Purkinje cell (primary cell): ENCODE data around the gene ENTPD1. TPM values are rescaled to one million over a fixed set of nuclear protein-coding genes. Genes with fewer than 3 reads are reported as not detected.

Experiments
- polyA plus RNA-seq: library from polyadenylated mRNA; unstranded; fragments of >200 nt; fragmentation: Nextera tagmentation; gene quantifications from 2 replicates; pipeline ENCODE4 v1.2.1, GENCODE V29; 2014

ENTPD1 gene, protein sequence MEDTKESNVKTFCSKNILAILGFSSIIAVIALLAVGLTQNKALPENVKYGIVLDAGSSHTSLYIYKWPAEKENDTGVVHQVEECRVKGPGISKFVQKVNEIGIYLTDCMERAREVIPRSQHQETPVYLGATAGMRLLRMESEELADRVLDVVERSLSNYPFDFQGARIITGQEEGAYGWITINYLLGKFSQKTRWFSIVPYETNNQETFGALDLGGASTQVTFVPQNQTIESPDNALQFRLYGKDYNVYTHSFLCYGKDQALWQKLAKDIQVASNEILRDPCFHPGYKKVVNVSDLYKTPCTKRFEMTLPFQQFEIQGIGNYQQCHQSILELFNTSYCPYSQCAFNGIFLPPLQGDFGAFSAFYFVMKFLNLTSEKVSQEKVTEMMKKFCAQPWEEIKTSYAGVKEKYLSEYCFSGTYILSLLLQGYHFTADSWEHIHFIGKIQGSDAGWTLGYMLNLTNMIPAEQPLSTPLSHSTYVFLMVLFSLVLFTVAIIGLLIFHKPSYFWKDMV
- polyA plus RNA-seq = 3.6 and 4.6 TPM in 2 replicates

DNA sequence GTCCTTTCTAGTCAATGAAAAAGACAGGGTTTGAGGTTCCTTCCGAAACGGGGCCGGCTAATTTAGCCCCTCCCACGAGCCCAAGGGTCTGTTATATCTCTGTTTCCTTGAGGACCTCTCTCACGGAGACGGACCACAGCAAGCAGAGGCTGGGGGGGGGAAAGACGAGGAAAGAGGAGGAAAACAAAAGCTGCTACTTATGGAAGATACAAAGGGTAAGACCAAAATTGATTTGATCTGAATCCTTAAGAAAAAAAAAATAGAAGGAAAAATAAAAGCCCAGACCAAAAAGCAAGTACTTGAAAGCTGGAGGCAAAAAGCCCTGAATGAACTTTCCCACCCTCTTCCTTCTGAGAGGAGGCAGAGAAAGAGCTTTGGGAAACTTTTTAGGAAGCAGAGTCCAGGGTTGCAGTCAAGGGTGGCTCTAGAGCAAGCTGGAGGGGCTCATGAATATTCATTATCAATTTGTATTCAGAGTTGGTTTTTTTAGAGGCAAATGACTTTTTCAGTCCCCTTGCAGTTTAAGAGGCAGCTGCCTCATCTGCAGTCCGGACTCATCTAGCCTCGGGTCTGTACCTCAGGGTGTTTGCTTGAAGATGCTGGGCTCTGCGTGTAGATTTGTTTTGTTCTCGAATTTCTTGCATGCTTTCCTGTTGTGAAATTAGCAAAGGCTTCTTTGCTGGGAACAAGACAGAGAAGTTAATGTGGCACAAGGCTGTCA lies at the start of gene ENTPD1:
ENTPD1 (plus strand) TSS at position 123 of the 721 bp plus-strand sequence; CDS start at position 200, 77 bp downstream.

DNA sequence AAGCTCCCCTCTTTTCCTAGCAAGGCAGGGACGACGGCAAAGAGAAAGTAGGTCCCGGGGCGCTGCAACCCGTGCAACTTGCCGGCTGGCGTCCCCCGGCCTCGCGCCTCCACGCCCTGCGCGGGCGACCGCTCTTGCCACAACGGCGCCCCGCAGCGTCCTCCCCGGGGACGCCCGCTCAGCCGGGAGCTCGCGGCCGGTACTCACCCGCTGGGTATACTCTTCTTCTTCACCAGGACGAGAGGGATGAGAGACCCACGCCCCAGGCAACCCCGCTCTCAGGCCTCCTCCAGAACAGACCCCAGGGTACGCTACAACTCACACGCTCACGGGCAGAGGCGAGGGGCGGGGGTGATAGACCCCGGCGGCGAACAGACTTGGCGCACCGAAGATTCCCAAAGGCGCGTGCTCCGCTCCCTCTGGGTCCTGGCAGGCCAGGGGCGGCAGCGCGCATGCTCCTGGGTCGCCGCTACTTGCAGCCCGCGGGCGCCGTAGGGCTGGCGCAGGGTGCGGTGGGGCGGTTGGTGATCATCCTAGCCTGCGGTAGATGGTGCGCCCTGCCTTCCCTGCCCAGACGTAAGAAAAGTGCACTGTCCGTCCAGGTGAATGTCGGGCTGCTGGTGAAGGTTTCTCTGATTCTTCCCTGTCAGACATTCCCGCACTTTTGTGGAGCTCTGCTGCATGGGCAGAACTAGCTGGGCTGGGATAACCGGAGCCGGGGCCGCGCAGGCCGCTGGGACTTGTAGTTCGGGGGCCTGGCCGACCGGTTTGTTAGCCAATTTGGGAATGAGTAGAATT lies 151.7 kb downstream of the ENTPD1 start, which contains the start of gene CC2D2B:
CC2D2B (plus strand) TSS at position 520 of the 798 bp plus-strand sequence. CDS start 3,349 bp downstream, outside the sequence.

Other genes with a start within 250 kb of the ENTPD1 start
- gene SORBS1, start 194.8 kb upstream of the ENTPD1 start, polyA plus RNA-seq = 32.8 and 48.0 TPM in 2 replicates
- gene ALDH18A1, start 99.5 kb upstream of the ENTPD1 start, polyA plus RNA-seq = 9.2 and 10.9 TPM in 2 replicates
- gene TCTN3, start 62.2 kb upstream of the ENTPD1 start, polyA plus RNA-seq = 23.9 and 28.2 TPM in 2 replicates
- gene CC2D2B, start 151.8 kb downstream of the ENTPD1 start, polyA plus RNA-seq = 1.7 and 6.2 TPM in 2 replicates